ENCODE data around the gene ITGA5.

ITGA5 gene

GRCh38 chr12:54415221-54415929, 3.7 kb downstream of the ITGA5 start:
- in situ Hi-C loops (cut with HindIII; ENCODE audit: low sequenced_read_pairs), result no loop called here
- no peak for DNase-seq (ENCODE audit: low read depth)
- H3K4me3 ChIP-seq (ENCODE audit: low read depth, low read length), result no peak overlapping the region
- TF ChIP-seq, protein P1, sequence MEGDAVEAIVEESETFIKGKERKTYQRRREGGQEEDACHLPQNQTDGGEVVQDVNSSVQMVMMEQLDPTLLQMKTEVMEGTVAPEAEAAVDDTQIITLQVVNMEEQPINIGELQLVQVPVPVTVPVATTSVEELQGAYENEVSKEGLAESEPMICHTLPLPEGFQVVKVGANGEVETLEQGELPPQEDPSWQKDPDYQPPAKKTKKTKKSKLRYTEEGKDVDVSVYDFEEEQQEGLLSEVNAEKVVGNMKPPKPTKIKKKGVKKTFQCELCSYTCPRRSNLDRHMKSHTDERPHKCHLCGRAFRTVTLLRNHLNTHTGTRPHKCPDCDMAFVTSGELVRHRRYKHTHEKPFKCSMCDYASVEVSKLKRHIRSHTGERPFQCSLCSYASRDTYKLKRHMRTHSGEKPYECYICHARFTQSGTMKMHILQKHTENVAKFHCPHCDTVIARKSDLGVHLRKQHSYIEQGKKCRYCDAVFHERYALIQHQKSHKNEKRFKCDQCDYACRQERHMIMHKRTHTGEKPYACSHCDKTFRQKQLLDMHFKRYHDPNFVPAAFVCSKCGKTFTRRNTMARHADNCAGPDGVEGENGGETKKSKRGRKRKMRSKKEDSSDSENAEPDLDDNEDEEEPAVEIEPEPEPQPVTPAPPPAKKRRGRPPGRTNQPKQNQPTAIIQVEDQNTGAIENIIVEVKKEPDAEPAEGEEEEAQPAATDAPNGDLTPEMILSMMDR (IDR thresholded peaks at IDR 0.05; ENCODE audit: low read depth, low read length, missing control alignments), result no peak

GRCh38 chr12:54413284-54414190, 5.5 kb downstream of the ITGA5 start:
- no peak overlapping the region for H3K4me3 ChIP-seq (ENCODE audit: low read depth, low read length)
- TF ChIP-seq, protein P1 (IDR thresholded peaks at IDR 0.05; ENCODE audit: low read depth, low read length, missing control alignments), result no peak
- in situ Hi-C loops (cut with HindIII; ENCODE audit: low sequenced_read_pairs), result no loop called here
- DNase-seq (ENCODE audit: low read depth), result no peak

GRCh38 chr12:54412786-54413185, 6.3 kb downstream of the ITGA5 start:
- TF ChIP-seq, protein P1 (IDR thresholded peaks at IDR 0.05; ENCODE audit: low read depth, low read length, missing control alignments), result no peak
- in situ Hi-C loops (cut with HindIII; ENCODE audit: low sequenced_read_pairs), result no loop called here
- no peak for DNase-seq (ENCODE audit: low read depth)
- no peak overlapping the region for H3K4me3 ChIP-seq (ENCODE audit: low read depth, low read length)

GRCh38 chr12:54412348-54412747, 6.7 kb downstream of the ITGA5 start:
- in situ Hi-C loops (cut with HindIII; ENCODE audit: low sequenced_read_pairs), result no loop called here
- no peak overlapping the region for H3K4me3 ChIP-seq (ENCODE audit: low read depth, low read length)
- TF ChIP-seq, protein P1 (IDR thresholded peaks at IDR 0.05; ENCODE audit: low read depth, low read length, missing control alignments), result no peak
- no peak for DNase-seq (ENCODE audit: low read depth)

GRCh38 chr12:54411391-54412241, 7.5 kb downstream of the ITGA5 start:
- no peak for DNase-seq (ENCODE audit: low read depth)
- TF ChIP-seq, protein P1 (IDR thresholded peaks at IDR 0.05; ENCODE audit: low read depth, low read length, missing control alignments), result no peak
- H3K4me3 ChIP-seq (ENCODE audit: low read depth, low read length), result no peak overlapping the region
- in situ Hi-C loops (cut with HindIII; ENCODE audit: low sequenced_read_pairs), result no loop called here

GRCh38 chr12:54409267-54409666, 9.8 kb downstream of the ITGA5 start:
- no peak for DNase-seq (ENCODE audit: low read depth)
- H3K4me3 ChIP-seq (ENCODE audit: low read depth, low read length), result no peak overlapping the region
- TF ChIP-seq, protein P1 (IDR thresholded peaks at IDR 0.05; ENCODE audit: low read depth, low read length, missing control alignments), result no peak
- in situ Hi-C loops (cut with HindIII; ENCODE audit: low sequenced_read_pairs), result no loop called here
